Measurements from ENCODE around the gene MKRN1. TPM values are rescaled to one million over a fixed set of nuclear protein-coding genes. Genes with fewer than 3 reads are reported as not detected.
A peak's percentile ranks its signal among the peaks of the same experiment; 100 is the strongest.

The MKRN1 gene
- total RNA-seq, 1 donor from 2014 or later = 98.6 TPM

GRCh38 chr7:140478246-140479061, 851 bp downstream of the MKRN1 start:
- H3K4me1 Mint-ChIP-seq (ENCODE audit: unreplicated experiment) = peaks cover 8% of the 10 kb centered on the region
- H3K4me3 Mint-ChIP-seq = peak overlapping the region; percentile 95
- H3K27me3 Mint-ChIP-seq = no peaks in the 10 kb centered on the region
- no peak for TF ChIP-seq CTCF (conservative IDR thresholded peaks at IDR 0.05)
- H3K36me3 Mint-ChIP-seq = peaks cover 5% of the 10 kb centered on the region
- peak overlapping the region; percentile 88 for H3K27ac Mint-ChIP-seq
- H3K9me3 Mint-ChIP-seq = no peaks in the 10 kb centered on the region
- no peak for DNase-seq (ENCODE audit: extremely low spot score, unreplicated experiment)

- Mint-ChIP-seq H3K27ac (peak overlapping the region; percentile 88), H3K4me3 (peak overlapping the region; percentile 95), H3K36me3 (peaks cover 6% of the 10 kb centered on the region), H3K27me3 (no peaks in the 10 kb centered on the region), H3K9me3 (no peaks in the 10 kb centered on the region), H3K4me1 (ENCODE audit: unreplicated experiment) (peaks cover 8% of the 10 kb centered on the region)
- TF ChIP-seq CTCF (conservative IDR thresholded peaks at IDR 0.05) = no peak
- DNase-seq (ENCODE audit: extremely low spot score, unreplicated experiment) = no peak
Observed at GRCh38 chr7:140476698-140477261, 2.5 kb downstream of the MKRN1 start.

- Mint-ChIP-seq H3K36me3 (peaks cover 9% of the 10 kb centered on the region), H3K27me3 (no peaks in the 10 kb centered on the region), H3K4me3 (peak overlapping the region; percentile 83), H3K9me3 (no peaks in the 10 kb centered on the region), H3K27ac (peak overlapping the region; percentile 85), H3K4me1 (ENCODE audit: unreplicated experiment) (peaks cover 8% of the 10 kb centered on the region)
- peak; percentile 77 for TF ChIP-seq CTCF (conservative IDR thresholded peaks at IDR 0.05)
- DNase-seq (ENCODE audit: extremely low spot score, unreplicated experiment) = no peak
Observed at GRCh38 chr7:140475747-140476333, 3.5 kb downstream of the MKRN1 start.

- TF ChIP-seq CTCF (conservative IDR thresholded peaks at IDR 0.05) = no peak
- H3K4me3 Mint-ChIP-seq = no peak overlapping the region
- peaks cover 33% of the 10 kb centered on the region for H3K36me3 Mint-ChIP-seq
- H3K9me3 Mint-ChIP-seq = no peaks in the 10 kb centered on the region
- H3K27ac Mint-ChIP-seq = no peak overlapping the region
- H3K27me3 Mint-ChIP-seq = no peaks in the 10 kb centered on the region
- no peak for DNase-seq (ENCODE audit: extremely low spot score, unreplicated experiment)
- H3K4me1 Mint-ChIP-seq (ENCODE audit: unreplicated experiment) = peaks cover 6% of the 10 kb centered on the region
Observed at GRCh38 chr7:140463111-140463510, 16.2 kb downstream of the MKRN1 start.

- TF ChIP-seq CTCF (conservative IDR thresholded peaks at IDR 0.05) = no peak
- H3K27ac Mint-ChIP-seq = no peak overlapping the region
- peaks cover 6% of the 10 kb centered on the region for H3K4me1 Mint-ChIP-seq (ENCODE audit: unreplicated experiment)
- H3K4me3 Mint-ChIP-seq = no peak overlapping the region
- H3K9me3 Mint-ChIP-seq = no peaks in the 10 kb centered on the region
- H3K27me3 Mint-ChIP-seq = no peaks in the 10 kb centered on the region
- DNase-seq (ENCODE audit: extremely low spot score, unreplicated experiment) = no peak
- H3K36me3 Mint-ChIP-seq = peaks cover 42% of the 10 kb centered on the region
Observed at GRCh38 chr7:140458916-140459315, 20.4 kb downstream of the MKRN1 start.
